HepG2 (cell line): ENCODE measurements around the gene NSUN3. TPM values are rescaled to one million over a fixed set of nuclear protein-coding genes. Genes with fewer than 3 reads are reported as not detected.

Experiments
- AKAP8 ChIP-seq: sonication (generic); formaldehyde crosslinking; IDR thresholded peaks from 2 replicates; pipeline ENCODE4 v1.5.1; 2020; ENCODE audit warnings: mild to moderate bottlenecking, missing genetic modification reagents
- CEBPB ChIP-seq: IDR thresholded peaks from 2 replicates; pipeline ENCODE4 v1.6.1; 2011; ENCODE audit warnings: low read depth, low read length, improper control_type of control experiment, borderline replicate concordance
- CEBPG ChIP-seq: IDR thresholded peaks from 2 replicates; pipeline ENCODE4 v1.6.1; 2016
- CENPBD1 ChIP-seq: sonication (generic); formaldehyde crosslinking; IDR thresholded peaks from 2 replicates; pipeline ENCODE4 v1.8.0; 2022; ENCODE audit warnings: missing genetic modification reagents, low read depth, mild to moderate bottlenecking, borderline replicate concordance
- CSRNP2 ChIP-seq: sonication (generic); formaldehyde crosslinking; conservative IDR thresholded peaks from 2 replicates; pipeline ENCODE4 v1.8.0; 2022; ENCODE audit warnings: low read depth, missing genetic modification reagents
- E2F1 ChIP-seq: sonication (generic); formaldehyde crosslinking; IDR thresholded peaks from 2 replicates; pipeline ENCODE4 v1.5.0; 2020; ENCODE audit warnings: missing genetic modification reagents
- KDM4B ChIP-seq: sonication (generic); formaldehyde crosslinking; IDR thresholded peaks from 2 replicates; pipeline ENCODE4 v1.4.0; 2020; ENCODE audit warnings: missing genetic modification reagents
- KLF6 ChIP-seq: IDR thresholded peaks from 2 replicates; pipeline ENCODE4 v1.8.0; 2016; ENCODE audit warnings: missing biosample characterization, missing genetic modification reagents
- KLF9 ChIP-seq: IDR thresholded peaks from 2 replicates; pipeline ENCODE4 v1.6.1; 2016; ENCODE audit warnings: low read depth
- KMT2A ChIP-seq: sonication (generic); formaldehyde crosslinking; IDR thresholded peaks from 2 replicates; pipeline ENCODE4 v1.4.0; 2020; ENCODE audit warnings: missing genetic modification reagents
- MED1 ChIP-seq: sonication (generic); formaldehyde crosslinking; IDR thresholded peaks from 2 replicates; pipeline ENCODE4 v1.4.0; 2020; ENCODE audit warnings: missing genetic modification reagents
- RELA ChIP-seq: sonication (generic); formaldehyde crosslinking; IDR thresholded peaks from 2 replicates; pipeline ENCODE4 v1.4.0; 2020; ENCODE audit warnings: missing genetic modification reagents
- SETDB1 ChIP-seq: sonication (generic); formaldehyde crosslinking; IDR thresholded peaks from 2 replicates; pipeline ENCODE4 v1.5.1; 2020; ENCODE audit warnings: missing genetic modification reagents, mild to moderate bottlenecking, borderline replicate concordance
- SNRNP70 ChIP-seq: fragments of 200-400 bp; formaldehyde crosslinking; IDR thresholded peaks from 2 replicates; pipeline ENCODE4 v1.6.1; 2017; ENCODE audit warnings: mild to moderate bottlenecking, low read depth, low read length, moderate library complexity
- TEF ChIP-seq: sonication (generic); formaldehyde crosslinking; IDR thresholded peaks from 2 replicates; pipeline ENCODE4 v1.5.0; 2020; ENCODE audit warnings: missing genetic modification reagents
- THAP9 ChIP-seq: sonication (generic); formaldehyde crosslinking; IDR thresholded peaks from 2 replicates; pipeline ENCODE4; 2020; ENCODE audit warnings: missing genetic modification reagents, mild to moderate bottlenecking, borderline replicate concordance
- YY1 ChIP-seq: IDR thresholded peaks from 2 replicates; pipeline ENCODE4 v1.6.1; 2011; ENCODE audit warnings: low read length, low read depth, moderate library complexity, mild to moderate bottlenecking; ENCODE audit not compliant: insufficient read depth, insufficient replicate concordance
- ZNF18 ChIP-seq: sonication (generic); formaldehyde crosslinking; IDR thresholded peaks from 2 replicates; pipeline ENCODE4 v1.8.0; 2022; ENCODE audit warnings: mild to moderate bottlenecking, missing genetic modification reagents; ENCODE audit not compliant: insufficient replicate concordance
- ZNF30 ChIP-seq: sonication (generic); formaldehyde crosslinking; IDR thresholded peaks from 2 replicates; pipeline ENCODE4 v1.5.0; 2020; ENCODE audit warnings: mild to moderate bottlenecking, missing genetic modification reagents
- ZNF496 ChIP-seq: sonication (generic); formaldehyde crosslinking; IDR thresholded peaks from 2 replicates; pipeline ENCODE4 v1.8.1; 2023; ENCODE audit warnings: mild to moderate bottlenecking, moderate library complexity, missing genetic modification reagents; ENCODE audit not compliant: insufficient replicate concordance
- ZNF562 ChIP-seq: sonication (generic); formaldehyde crosslinking; IDR thresholded peaks from 2 replicates; pipeline ENCODE4 v1.8.0; 2022; ENCODE audit warnings: missing genetic modification reagents, borderline replicate concordance
- polyA plus RNA-seq, 8 experiments: library from polyadenylated mRNA; depleted of rRNA in 3 of 8; stranded (reverse) in 7 of 8; unstranded in 1 of 8; fragments of >200 nt; fragmentation: Illumina TruSeq in 4 of 8; extraction: Trizol in 4 of 8; gene quantifications; 2 replicates each; pipeline versions ENCODE4 v1.2.1 to v1.2.3, GENCODE V29; 2011 to 2016; ENCODE audit warnings: low read depth in 4 of 8, missing spikeins in 1 of 8, mixed read lengths in 1 of 8; ENCODE audit not compliant: insufficient read depth in 1 of 8
- total RNA-seq, 5 experiments: library from RNA; depleted of rRNA; stranded (reverse); fragments of >200 nt; fragmentation: Illumina TruSeq; extraction: Trizol; gene quantifications; 2 replicates each; pipeline ENCODE4 v1.2.3, GENCODE V29; 2016; ENCODE audit warnings: low read depth in 1 of 5

NSUN3 gene
- total and polyA plus RNA-seq, 2 of the 13 experiments (the other 11 are each of a cell fraction or from before 2014, with no cell fraction given) = 3.2 to 10.6 TPM

- TF ChIP-seq ZNF18 (CRISPR knock-in tag) (no peak), ZNF496 (CRISPR knock-in tag) (no peak), THAP9 (CRISPR knock-in tag) (peak; percentile 87; the same call in 1 of the 2 replicates), KLF9 (no peak), CEBPG (CRISPR knock-in tag) (peak; percentile 40), SETDB1 (CRISPR knock-in tag) (no peak), YY1 (no peak), RELA (CRISPR knock-in tag) (no peak; the same call in 1 of the 2 replicates), ZNF562 (CRISPR knock-in tag) (no peak), SNRNP70 (no peak), TEF (CRISPR knock-in tag) (no peak), KDM4B (CRISPR knock-in tag) (0 out of 2 replicates have a peak, but pooled peaks have one; percentile 51), AKAP8 (CRISPR knock-in tag) (no peak), KMT2A (CRISPR knock-in tag) (peak; percentile 92), KLF6 (CRISPR knock-in tag) (0 out of 2 replicates have a peak, but pooled peaks have one; percentile 27), E2F1 (peak; percentile 68), CENPBD1 (CRISPR knock-in tag) (no peak), CSRNP2 (CRISPR knock-in tag) (no peak), MED1 (CRISPR knock-in tag) (peak; percentile 29; the same call in 1 of the 2 replicates), ZNF30 (CRISPR knock-in tag) (no peak), CEBPB (no peak)
Measured at GRCh38 chr3:94062513-94063404, at the start of gene NSUN3, which contains the start of gene DHFR2 (continued).
